ENCODE results near the gene PRSS1. TPM values are rescaled to one million over a fixed set of nuclear protein-coding genes. Genes with fewer than 3 reads are reported as not detected.

PRSS1 gene
- total and polyA plus RNA-seq, 2 of the 8 experiments (the other 6 are each of a cell fraction or from before 2014, with no cell fraction given) = 0.09 TPM; not detected in 1

- no peaks in the 10 kb centered on the region for H3K36me3 ChIP-seq (ENCODE audit: control insufficient read depth in 2 of 4, insufficient read depth in 4 of 4, low read length in 3 of 4)
- H4K20me1 ChIP-seq (replicated peaks in 1 of 2; ENCODE audit: control insufficient read depth in 1 of 2, insufficient read depth in 2 of 2, low read length in 2 of 2) = no peaks in the 10 kb centered on the region
- no peak overlapping the region for H3K9ac ChIP-seq (replicated peaks in 1 of 4; ENCODE audit: extremely low read depth in 1 of 4, low read depth in 3 of 4, low read length in 3 of 4)
- no peak overlapping the region for H2BK12ac ChIP-seq (ENCODE audit: low read depth, low read length)
- no peaks in the 10 kb centered on the region for H3K27me3 ChIP-seq (replicated peaks in 1 of 4; ENCODE audit: control insufficient read depth in 3 of 4, extremely low read depth in 1 of 4, insufficient read depth in 3 of 4, low read length in 3 of 4)
- H3K9me3 ChIP-seq (ENCODE audit: insufficient read depth in 2 of 2, low read depth in 1 of 2, low read length in 1 of 2) = no peaks in the 10 kb centered on the region
- H4K8ac ChIP-seq (ENCODE audit: extremely low read depth, insufficient read depth, low read length) = no peak overlapping the region
- no peak overlapping the region for H2BK5ac ChIP-seq (ENCODE audit: low read depth, low read length)
- H3K4me3 ChIP-seq (ENCODE audit: extremely low read depth in 1 of 4, insufficient read depth in 2 of 4, low read depth in 3 of 4, low read length in 4 of 4) = no peak overlapping the region
- no peak overlapping the region for H3K4me2 ChIP-seq (ENCODE audit: insufficient read depth in 1 of 2, low read depth in 2 of 2, low read length in 2 of 2)
- H3K14ac ChIP-seq (ENCODE audit: insufficient read length) = no peak overlapping the region
- H3K79me2 ChIP-seq (ENCODE audit: control insufficient read depth in 1 of 2, insufficient read depth in 2 of 2, low read length in 2 of 2) = no peaks in the 10 kb centered on the region
- no peak overlapping the region for H3K4ac ChIP-seq (replicated peaks; ENCODE audit: insufficient read length, low read depth, low read length)
- H2BK20ac ChIP-seq (ENCODE audit: low read length) = no peak overlapping the region
- DNase-seq (ENCODE audit: low read depth in 1 of 2, low spot score in 2 of 2) = no peak
- H2BK120ac ChIP-seq (replicated peaks; ENCODE audit: low read depth, low read length) = no peak overlapping the region
- no peak overlapping the region for H4K5ac ChIP-seq (ENCODE audit: insufficient read length, low read depth, low read length)
- ChIA-PET CTCF (ENCODE audit: partially characterized antibody) (interaction anchor here (0.6 to 9.3 kb wide), 5 partner anchors 9 to 141 kb away, joined by 3 to 73 read pairs (median 7); no protein-coding TSS in a partner anchor), POLR2A (ENCODE audit: partially characterized antibody) (no interaction called here)
- H3K79me1 ChIP-seq (ENCODE audit: low read depth, low read length) = no peaks in the 10 kb centered on the region
- H2BK15ac ChIP-seq (ENCODE audit: low read length) = no peak overlapping the region
- H3K18ac ChIP-seq (ENCODE audit: extremely low read depth, low read length) = no peak overlapping the region
- H3K27ac ChIP-seq (ENCODE audit: low read depth, low read length) = no peak overlapping the region
- H3K23ac ChIP-seq (ENCODE audit: insufficient read length) = no peak overlapping the region
- H3K56ac ChIP-seq (replicated peaks; ENCODE audit: insufficient read length, low read depth, low read length) = no peak overlapping the region
- no peak for TF ChIP-seq CTBP2 (IDR thresholded peaks at IDR 0.05; ENCODE audit: borderline replicate concordance, insufficient read depth, insufficient read length, low read length)
- TF ChIP-seq EGR1 (IDR thresholded peaks at IDR 0.05; ENCODE audit: borderline replicate concordance, low read depth, low read length) = no peak
- H2AFZ ChIP-seq (ENCODE audit: low read length) = no peak overlapping the region
- H4K91ac ChIP-seq (replicated peaks; ENCODE audit: insufficient read length, low read length) = no peak overlapping the region
- no peak for FAIRE-seq
- WGBS, 2 experiments (ENCODE audit: extremely low coverage in 1 of 2, insufficient coverage in 1 of 2, insufficient read length in 1 of 2, insufficient replicate concordance in 2 of 2, low coverage in 1 of 2, low lambda C conversion rate in 2 of 2, missing lambda C conversion rate in 1 of 2) = 76% methylated on average over 12 of the region's 12 CpGs; no CpG with 5 or more reads in 1 of the 2 experiments
- H3K4me1 ChIP-seq (replicated peaks in 1 of 4; ENCODE audit: control insufficient read depth in 3 of 4, insufficient read depth in 4 of 4, low read length in 3 of 4) = no peaks in the 10 kb centered on the region
- H3K23me2 ChIP-seq (ENCODE audit: low read depth, low read length) = no peaks in the 10 kb centered on the region
- H2AK5ac ChIP-seq (ENCODE audit: low read depth, low read length) = no peak overlapping the region
These were observed 24.0 kb downstream of the PRSS1 start for GRCh38 chr7:142773230-142773629.

All from H1 (cell line).